HCT116 (cell line): ENCODE measurements around the gene GSTM1. TPM values are rescaled to one million over a fixed set of nuclear protein-coding genes. Genes with fewer than 3 reads are reported as not detected.

ENCODE experiments used
- ATAC-seq: fragments of 200-7000 bp; cut with Tn5 transposase; 2 replicates; pipeline ENCODE4 v1.9.1; 2020; ENCODE audit warnings: mild to moderate bottlenecking, moderate library complexity
- BruUV-seq: library from RNA; stranded (reverse); fragments of 400-500 nt; replicated peaks from 2 replicates; lab custom pipeline; 2021; lab: Mats Ljungman, UMichigan
- CTCF ChIA-PET: fragments of 300-600 bp; sonication (Branson Sonifier 250); formaldehyde crosslinking; loops from one replicate; lab custom pipeline; 2021; ENCODE audit warnings: antibody characterized with exemption; lab: Charles Lee
- POLR2A ChIA-PET: fragments of 300-600, 350-600 bp; sonication (Branson Sonifier 250); formaldehyde crosslinking; loops from one replicate; lab custom pipeline; 2021; ENCODE audit warnings: antibody characterized with exemption; lab: Charles Lee
- RAD21 ChIA-PET, 2 experiments: fragments of 300-600 bp; sonication (Branson Sonifier 250); formaldehyde crosslinking; loops; one replicate each; lab custom pipeline; 2023; ENCODE audit warnings: low total read pairs in 2 of 2; ENCODE audit not compliant: uncharacterized antibody in 2 of 2, unreplicated experiment in 2 of 2, low non-redundant PET in 1 of 2; lab: Charles Lee
- DNase-seq: peaks from one replicate; pipeline ENCODE4 v3.0.0-alpha.2; 2010; ENCODE audit warnings: low read depth, low spot score
- H2AFZ ChIP-seq: fragments of 200-600 bp; shearing (Covaris generic), sonication (generic); 2 replicates; pipeline ENCODE4 v1.6.1; 2017; ENCODE audit warnings: low read depth, mixed run types, mixed read lengths, antibody characterized with exemption, low read length; ENCODE audit not compliant: poor library complexity, severe bottlenecking
- H3K27ac ChIP-seq: 2 replicates; pipeline ENCODE4 v1.5.1; 2012; ENCODE audit warnings: low read depth, low read length
- H3K27me3 ChIP-seq: fragments of 200-600 bp; sonication (generic); 2 replicates; pipeline ENCODE4 v1.6.1; 2016; ENCODE audit warnings: mixed run types, low read length, mixed read lengths; ENCODE audit not compliant: insufficient read depth
- H3K36me3 ChIP-seq, 2 experiments: fragments of 200-500 bp in 1 of 2; fragments of 200-600 bp in 1 of 2; sonication (Bioruptor generic) in 1 of 2; sonication (generic) in 1 of 2; 2 replicates each; pipeline versions ENCODE4 v1.5.1 to v1.6.1; 2014 to 2016; ENCODE audit warnings: low read length in 2 of 2, inconsistent platforms in 1 of 2, mixed read lengths in 1 of 2, mixed run types in 1 of 2; ENCODE audit not compliant: insufficient read depth in 2 of 2, control insufficient read depth in 1 of 2
- H3K4me1 ChIP-seq, 2 experiments: fragments of 200-600 bp in 1 of 2; sonication (generic) in 1 of 2; 2 replicates each; pipeline versions ENCODE4 v1.5.1 to v1.6.1; 2012 to 2017; ENCODE audit warnings: low read length in 2 of 2, inconsistent platforms in 1 of 2, mild to moderate bottlenecking in 1 of 2, mixed read lengths in 1 of 2, mixed run types in 1 of 2, moderate library complexity in 1 of 2; ENCODE audit not compliant: insufficient read depth in 2 of 2, control insufficient read depth in 1 of 2
- H3K4me2 ChIP-seq: fragments of 200-600 bp; sonication (generic); 2 replicates; pipeline ENCODE4 v1.6.1; 2017; ENCODE audit warnings: mixed run types, low read length, mixed read lengths
- H3K4me3 ChIP-seq, 2 experiments: fragments of 200-600 bp in 1 of 2; sonication (generic) in 1 of 2; replicated peaks in 1 of 2; 2 replicates each; pipeline ENCODE4 v1.5.1; 2011 to 2016; ENCODE audit warnings: low read length in 2 of 2, control low read depth in 1 of 2, low read depth in 1 of 2, mild to moderate bottlenecking in 1 of 2, mixed read lengths in 1 of 2, mixed run types in 1 of 2
- H3K79me2 ChIP-seq: fragments of 200-600 bp; sonication (generic); 2 replicates; pipeline ENCODE4 v1.6.1; 2017; ENCODE audit warnings: mild to moderate bottlenecking, mixed run types, low read length, moderate library complexity, mixed read lengths; ENCODE audit not compliant: insufficient read depth
- H3K9ac ChIP-seq: fragments of 200-600 bp; sonication (generic); 2 replicates; pipeline ENCODE4 v1.6.1; 2016; ENCODE audit warnings: low read length, mixed read lengths
- H3K9me2 ChIP-seq: fragments of 200-600 bp; sonication (generic), shearing (Covaris generic); 2 replicates; pipeline ENCODE4 v1.6.1; 2017; ENCODE audit warnings: mixed run types, mild to moderate bottlenecking, moderate library complexity; ENCODE audit not compliant: insufficient read depth
- H3K9me3 ChIP-seq, 2 experiments: fragments of 200-500 bp in 1 of 2; fragments of 200-600 bp in 1 of 2; sonication (Bioruptor generic) in 1 of 2; sonication (generic) in 1 of 2; 2 replicates each; pipeline ENCODE4 v1.6.1; 2014 to 2017; ENCODE audit warnings: low read length in 2 of 2, mixed read lengths in 2 of 2, inconsistent platforms in 1 of 2, low read depth in 1 of 2, mild to moderate bottlenecking in 1 of 2, mixed run types in 1 of 2, moderate library complexity in 1 of 2; ENCODE audit not compliant: control insufficient read depth in 1 of 2, insufficient read depth in 1 of 2
- H4K20me1 ChIP-seq: fragments of 200-600 bp; sonication (generic), shearing (Covaris generic); 2 replicates; pipeline ENCODE4 v1.6.1; 2017; ENCODE audit warnings: mixed run types, mild to moderate bottlenecking, moderate library complexity; ENCODE audit not compliant: insufficient read depth
- CEBPB ChIP-seq: IDR thresholded peaks from 2 replicates; pipeline ENCODE4 v1.6.1; 2012; ENCODE audit warnings: low read depth
- CTCF ChIP-seq, 3 experiments: fragments of 200-600 bp in 1 of 3; sonication (generic) in 1 of 3; IDR thresholded peaks in 2 of 3; conservative IDR thresholded peaks in 1 of 3; 2 replicates each; pipeline ENCODE4 v1.5.1; 2012 to 2017; ENCODE audit warnings: low read depth in 2 of 3, low read length in 2 of 3, antibody characterized with exemption in 1 of 3, borderline replicate concordance in 1 of 3, control low read depth in 1 of 3, mild to moderate bottlenecking in 1 of 3, mixed read lengths in 1 of 3, mixed run types in 1 of 3, moderate library complexity in 1 of 3; ENCODE audit not compliant: insufficient read depth in 1 of 3
- ELF1 ChIP-seq: IDR thresholded peaks from 2 replicates; pipeline ENCODE4 v1.6.1; 2012; ENCODE audit warnings: low read depth, borderline replicate concordance
- EZH2 ChIP-seq: fragments of 200-600 bp; sonication (generic); IDR thresholded peaks from 2 replicates; pipeline ENCODE4 v1.6.1; 2017; ENCODE audit warnings: antibody characterized with exemption, mixed run types
- MAX ChIP-seq: IDR thresholded peaks from 2 replicates; pipeline ENCODE4 v1.6.1; 2012
- POLR2A ChIP-seq: IDR thresholded peaks from 2 replicates; pipeline ENCODE4 v1.7.0; 2011; ENCODE audit warnings: borderline replicate concordance; ENCODE audit not compliant: insufficient read depth, insufficient read length; ENCODE audit errors: extremely low read depth
- REST ChIP-seq: IDR thresholded peaks from 2 replicates; pipeline ENCODE4 v1.6.1; 2012; ENCODE audit warnings: low read depth
- SIN3A ChIP-seq: IDR thresholded peaks from 2 replicates; pipeline ENCODE4 v1.6.1; 2012; ENCODE audit warnings: low read depth
- intact Hi-C: fragments of 100-400 bp; cut with micrococcal nuclease; formaldehyde crosslinking; loops from 2 replicates; pipeline ENCODE4 v1.10.0; 2022
- total RNA-seq: library from RNA; stranded (reverse); gene quantifications from one replicate; pipeline ENCODE4 v1.2.1, GENCODE V29; 2021; ENCODE audit not compliant: unreplicated experiment

GSTM1 gene
- total RNA-seq, 1 experiment from 2014 or later = not detected

GRCh38 chr1:109726007-109726406 is 38.4 kb downstream of the GSTM1 start:
- ATAC-seq = no peak
- H3K27ac ChIP-seq = no peak overlapping the region
- CTCF ChIA-PET = no interaction called here
- no peaks in the 10 kb centered on the region for H3K27me3 ChIP-seq
- no peaks in the 10 kb centered on the region for H3K36me3 ChIP-seq
- TF ChIP-seq ELF1 (no peak), SIN3A (no peak), CEBPB (no peak), EZH2 (no peak), MAX (no peak), POLR2A (no peak), CTCF (IDR thresholded peaks at IDR 0.05 in 2 of 3, conservative IDR thresholded peaks at IDR 0.05 in 1 of 3; ENCODE audit: borderline replicate concordance in 1 of 3, insufficient read depth in 1 of 3, low read depth in 2 of 3, low read length in 2 of 3) (no peak), REST (no peak)
- TF ChIP-seq, all 23 proteins: peak for 0
- Histone ChIP-seq H3K4me2 (no peak overlapping the region), H3K4me3 (no peak overlapping the region), H3K4me1 (no peaks in the 10 kb centered on the region), H4K20me1 (no peaks in the 10 kb centered on the region), H3K9ac (no peak overlapping the region), H3K79me2 (no peaks in the 10 kb centered on the region), H2AFZ (no peak overlapping the region), H3K9me2 (no peaks in the 10 kb centered on the region), H3K9me3 (no peaks in the 10 kb centered on the region)
- ChIA-PET RAD21 (no interaction called here), POLR2A (no interaction called here)
- intact Hi-C loops = no loop called here
- BruUV-seq = no TSS peak
- DNase-seq = no peak
